ENCODE data around the gene NINJ1. TPM values are rescaled to one million over a fixed set of nuclear protein-coding genes. Genes with fewer than 3 reads are reported as not detected.
A peak's percentile ranks its signal among the peaks of the same experiment; 100 is the strongest.

NINJ1 gene
- total and polyA plus RNA-seq, 4 experiments from 2014 or later: 31.1 to 92.4 (median 53.5) TPM

GRCh38 chr9:93159601-93160471 lies 25.8 kb upstream of the NINJ1 start:
- CTCF ChIA-PET (ENCODE audit: partially characterized antibody): interaction anchor here (0.6 to 2.4 kb wide), 6 partner anchors 9 to 803 kb away, joined by 3 to 12 read pairs (median 3); no protein-coding TSS in a partner anchor

GRCh38 chr9:93156475-93157008 lies 22.5 kb upstream of the NINJ1 start:
- H3K4me1 Mint-ChIP-seq: peaks cover 9 to 17% (median 13%) of the 10 kb centered on the region in 4 donors
- H3K27me3 Mint-ChIP-seq: no peaks in the 10 kb centered on the region
- POLR2A ChIA-PET (ENCODE audit: partially characterized antibody): interaction anchor here (1.0 to 1.4 kb wide), 2 partner anchors 13 to 22 kb away, joined by 4 to 6 read pairs; partner anchors contain the start of gene NINJ1
- peak overlapping the region in 5 of 7 donors; percentile 29 to 72 (median 59) for H3K27ac Mint-ChIP-seq
- CTCF ChIA-PET (ENCODE audit: partially characterized antibody): interaction anchor here (1.1 to 1.5 kb wide), 4 partner anchors 37 to 147 kb away, joined by 3 to 6 read pairs (median 4); no protein-coding TSS in a partner anchor
- H3K4me3 ChIP-seq (ENCODE audit: low read length in 2 of 2): no peak overlapping the region
- no peaks in the 10 kb centered on the region for H3K9me3 ChIP-seq (ENCODE audit: control insufficient read depth in 1 of 2, low read length in 2 of 2)
- no peaks in the 10 kb centered on the region for H3K36me3 Mint-ChIP-seq
- H3K36me3 ChIP-seq (ENCODE audit: insufficient read depth, low read length): no peaks in the 10 kb centered on the region
- no peak overlapping the region for H3K27ac ChIP-seq (ENCODE audit: low read depth, low read length)
- H3K4me1 ChIP-seq (ENCODE audit: insufficient read depth, low read length): peaks cover 14% of the 10 kb centered on the region
- H3K27me3 ChIP-seq (ENCODE audit: insufficient read depth, low read length): no peaks in the 10 kb centered on the region
- intact Hi-C loops (cut with micrococcal nuclease): no loop called here
- H3K4me3 Mint-ChIP-seq: no peak overlapping the region
- no peak for DNase-seq
- H3K9me3 Mint-ChIP-seq: no peaks in the 10 kb centered on the region

More at GRCh38 chr9:93159601-93160471, 25.8 kb upstream of the NINJ1 start:
- POLR2A ChIA-PET (ENCODE audit: partially characterized antibody): interaction anchor here (0.6 kb wide), 1 partner anchor 131 kb away, joined by 3 read pairs; no protein-coding TSS in a partner anchor
- H3K36me3 Mint-ChIP-seq: no peaks in the 10 kb centered on the region
- H3K27ac ChIP-seq (ENCODE audit: low read depth, low read length): no peak overlapping the region
- H3K9me3 ChIP-seq (ENCODE audit: control insufficient read depth in 1 of 2, low read length in 2 of 2): no peaks in the 10 kb centered on the region
- peaks cover 9 to 17% (median 10%) of the 10 kb centered on the region in 4 donors for H3K4me1 Mint-ChIP-seq
- no peak overlapping the region for H3K4me3 Mint-ChIP-seq
- H3K9me3 Mint-ChIP-seq: no peaks in the 10 kb centered on the region
- peaks cover 14% of the 10 kb centered on the region for H3K4me1 ChIP-seq (ENCODE audit: insufficient read depth, low read length)
- no peaks in the 10 kb centered on the region for H3K27me3 ChIP-seq (ENCODE audit: insufficient read depth, low read length)
- no peaks in the 10 kb centered on the region for H3K27me3 Mint-ChIP-seq
- H3K4me3 ChIP-seq (ENCODE audit: low read length in 2 of 2): no peak overlapping the region
- peak overlapping the region in 3 of 7 donors; percentile 17 to 66 (median 43) for H3K27ac Mint-ChIP-seq
- intact Hi-C loops (cut with micrococcal nuclease): loop anchor here (1.0 to 10.0 kb wide), 4 partner anchors 51 to 405 kb away; no protein-coding TSS in a partner anchor
- no peaks in the 10 kb centered on the region for H3K36me3 ChIP-seq (ENCODE audit: insufficient read depth, low read length)
- DNase-seq: peak; percentile 45 to 58 (median 49)

GRCh38 chr9:93155716-93156474 lies 21.8 kb upstream of the NINJ1 start:
- POLR2A ChIA-PET (ENCODE audit: partially characterized antibody): interaction anchor here (1.0 to 1.4 kb wide), 2 partner anchors 12 to 22 kb away, joined by 4 to 6 read pairs; partner anchors contain the start of gene NINJ1
- no peaks in the 10 kb centered on the region for H3K27me3 ChIP-seq (ENCODE audit: insufficient read depth, low read length)
- Mint-ChIP-seq H3K27ac (peak overlapping the region in 4 of 7 donors; percentile 22 to 72 (median 46)), H3K4me1 (peaks cover 9 to 17% (median 13%) of the 10 kb centered on the region in 4 donors), H3K36me3 (no peaks in the 10 kb centered on the region), H3K27me3 (no peaks in the 10 kb centered on the region), H3K4me3 (no peak overlapping the region), H3K9me3 (no peaks in the 10 kb centered on the region)
- H3K27ac ChIP-seq (ENCODE audit: low read depth, low read length): no peak overlapping the region
- no peaks in the 10 kb centered on the region for H3K9me3 ChIP-seq (ENCODE audit: control insufficient read depth in 1 of 2, low read length in 2 of 2)
- CTCF ChIA-PET (ENCODE audit: partially characterized antibody): interaction anchor here (1.3 to 1.5 kb wide), 3 partner anchors 47 to 147 kb away, joined by 3 to 6 read pairs (median 6); no protein-coding TSS in a partner anchor
- H3K4me1 ChIP-seq (ENCODE audit: insufficient read depth, low read length): peaks cover 14% of the 10 kb centered on the region
- intact Hi-C loops (cut with micrococcal nuclease): no loop called here
- H3K4me3 ChIP-seq (ENCODE audit: low read length in 2 of 2): no peak overlapping the region
- DNase-seq: no peak
- no peaks in the 10 kb centered on the region for H3K36me3 ChIP-seq (ENCODE audit: insufficient read depth, low read length)

- Histone ChIP-seq H3K4me3 (ENCODE audit: low read length in 2 of 2) (no peak overlapping the region), H3K36me3 (ENCODE audit: insufficient read depth, low read length) (no peaks in the 10 kb centered on the region), H3K4me1 (ENCODE audit: insufficient read depth, low read length) (peaks cover 8% of the 10 kb centered on the region), H3K9me3 (ENCODE audit: control insufficient read depth in 1 of 2, low read length in 2 of 2) (no peaks in the 10 kb centered on the region), H3K27me3 (ENCODE audit: insufficient read depth, low read length) (no peaks in the 10 kb centered on the region), H3K27ac (ENCODE audit: low read depth, low read length) (no peak overlapping the region)
- POLR2A ChIA-PET (ENCODE audit: partially characterized antibody): interaction anchor here (1.8 kb wide), 1 partner anchor 10 kb away, joined by 5 read pairs; no protein-coding TSS in a partner anchor
- Mint-ChIP-seq H3K36me3 (no peaks in the 10 kb centered on the region), H3K4me3 (no peak overlapping the region), H3K9me3 (no peaks in the 10 kb centered on the region), H3K27ac (peak overlapping the region in 2 of 7 donors; percentile 10 to 25), H3K27me3 (no peaks in the 10 kb centered on the region), H3K4me1 (peaks cover 8 to 17% (median 12%) of the 10 kb centered on the region in 4 donors)
- intact Hi-C loops (cut with micrococcal nuclease): no loop called here
- peak in 4 of 5 donors; percentile 25 to 39 (median 38) for DNase-seq
- CTCF ChIA-PET (ENCODE audit: partially characterized antibody): interaction anchor here (0.7 to 2.1 kb wide), 7 partner anchors 10 to 151 kb away, joined by 3 to 7 read pairs (median 3); no protein-coding TSS in a partner anchor
Observed at GRCh38 chr9:93154293-93154903, 20.3 kb upstream of the NINJ1 start.

- ChIA-PET POLR2A (ENCODE audit: partially characterized antibody) (interaction anchor here (1.2 kb wide), 1 partner anchor 32 kb away, joined by 3 read pairs; no protein-coding TSS in a partner anchor), CTCF (ENCODE audit: partially characterized antibody) (interaction anchor here (1.5 kb wide), 1 partner anchor 42 kb away, joined by 5 read pairs; no protein-coding TSS in a partner anchor)
- no peaks in the 10 kb centered on the region for H3K9me3 ChIP-seq (ENCODE audit: control insufficient read depth in 1 of 2, low read length in 2 of 2)
- H3K27me3 ChIP-seq (ENCODE audit: insufficient read depth, low read length): no peaks in the 10 kb centered on the region
- Mint-ChIP-seq H3K4me3 (no peak overlapping the region), H3K27me3 (no peaks in the 10 kb centered on the region), H3K27ac (peak overlapping the region in 2 of 7 donors; percentile 7 to 27), H3K36me3 (no peaks in the 10 kb centered on the region), H3K9me3 (peaks cover 0 to 5% (median 4%) of the 10 kb centered on the region in 8 donors), H3K4me1 (peaks cover 12 to 27% (median 15%) of the 10 kb centered on the region in 4 donors)
- no peak overlapping the region for H3K4me3 ChIP-seq (ENCODE audit: low read length in 2 of 2)
- DNase-seq: no peak
- H3K27ac ChIP-seq (ENCODE audit: low read depth, low read length): no peak overlapping the region
- intact Hi-C loops (cut with micrococcal nuclease): no loop called here
- no peaks in the 10 kb centered on the region for H3K36me3 ChIP-seq (ENCODE audit: insufficient read depth, low read length)
- H3K4me1 ChIP-seq (ENCODE audit: insufficient read depth, low read length): peaks cover under 1% of the 10 kb centered on the region
Observed at GRCh38 chr9:93151097-93151784, 17.2 kb upstream of the NINJ1 start.

- no peaks in the 10 kb centered on the region for H3K36me3 Mint-ChIP-seq
- peaks cover 0 to 5% (median 4%) of the 10 kb centered on the region in 8 donors for H3K9me3 Mint-ChIP-seq
- Histone ChIP-seq H3K36me3 (ENCODE audit: insufficient read depth, low read length) (no peaks in the 10 kb centered on the region), H3K27me3 (ENCODE audit: insufficient read depth, low read length) (no peaks in the 10 kb centered on the region), H3K4me3 (ENCODE audit: low read length in 2 of 2) (no peak overlapping the region), H3K9me3 (ENCODE audit: control insufficient read depth in 1 of 2, low read length in 2 of 2) (no peaks in the 10 kb centered on the region), H3K27ac (ENCODE audit: low read depth, low read length) (no peak overlapping the region), H3K4me1 (ENCODE audit: insufficient read depth, low read length) (peaks cover 8% of the 10 kb centered on the region)
- DNase-seq: no peak
- intact Hi-C loops (cut with micrococcal nuclease): no loop called here
- H3K4me1 Mint-ChIP-seq: peaks cover 13 to 33% (median 20%) of the 10 kb centered on the region in 4 donors
- POLR2A ChIA-PET (ENCODE audit: partially characterized antibody): no interaction called here
- no peak overlapping the region for H3K4me3 Mint-ChIP-seq
- peak overlapping the region in 2 of 7 donors; percentile 48 to 50 for H3K27ac Mint-ChIP-seq
- CTCF ChIA-PET (ENCODE audit: partially characterized antibody): no interaction called here
- H3K27me3 Mint-ChIP-seq: no peaks in the 10 kb centered on the region
Observed at GRCh38 chr9:93149361-93149760, 15.3 kb upstream of the NINJ1 start.
